CD1c-positive myeloid dendritic cell (primary cell): ENCODE data around the gene GRB10.
"Not testable (repeated sequence)": the region's sequence is repeated elsewhere in the genome, so short reads cannot be mapped to it uniquely, and the experiment has no call there.

Experiments used
- DNase-seq: peaks from one replicate; pipeline ENCODE4 v3.0.0-alpha.2; 2016; ENCODE audit errors: extremely low spot score

The GRB10 gene

GRCh38 chr7:50743016-50743415, 39.7 kb downstream of the GRB10 start:
- DNase-seq: no peak

GRCh38 chr7:50742401-50742800, 40.3 kb downstream of the GRB10 start:
- no peak for DNase-seq

DNA sequence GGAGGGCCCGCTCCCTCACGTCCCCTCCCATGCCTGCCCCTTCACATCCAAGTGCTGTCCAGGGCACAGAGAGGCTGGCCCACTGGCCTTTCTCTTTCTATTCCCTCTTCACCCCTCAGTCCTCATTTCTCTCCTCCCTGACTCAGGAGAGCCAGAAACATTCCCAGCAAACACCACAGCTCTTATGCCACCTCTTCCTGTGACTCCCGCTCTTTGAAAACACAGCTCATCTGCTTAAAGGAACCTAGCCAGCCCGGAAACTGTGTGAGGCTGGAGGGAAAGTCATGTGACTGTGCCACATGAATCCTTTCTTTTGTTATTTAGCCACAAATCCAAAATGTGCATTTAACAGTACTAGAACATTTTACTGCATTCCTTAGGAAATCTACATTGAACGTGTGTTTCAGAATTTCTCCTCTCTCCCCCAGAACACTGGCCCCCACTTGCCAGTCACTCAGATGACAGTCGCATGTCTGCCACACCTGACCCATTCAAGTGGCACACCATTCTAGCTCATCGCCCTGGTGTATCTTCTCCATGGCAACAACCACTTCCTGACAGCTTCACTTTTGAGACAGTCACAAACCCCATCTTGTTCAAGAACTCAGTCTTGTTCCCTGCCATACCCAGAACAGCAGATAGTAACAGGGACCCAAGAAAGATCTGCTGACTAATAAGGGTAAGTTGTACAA, 42.8 kb downstream of the GRB10 start:
- DNase-seq: peak; percentile 54

DNA sequence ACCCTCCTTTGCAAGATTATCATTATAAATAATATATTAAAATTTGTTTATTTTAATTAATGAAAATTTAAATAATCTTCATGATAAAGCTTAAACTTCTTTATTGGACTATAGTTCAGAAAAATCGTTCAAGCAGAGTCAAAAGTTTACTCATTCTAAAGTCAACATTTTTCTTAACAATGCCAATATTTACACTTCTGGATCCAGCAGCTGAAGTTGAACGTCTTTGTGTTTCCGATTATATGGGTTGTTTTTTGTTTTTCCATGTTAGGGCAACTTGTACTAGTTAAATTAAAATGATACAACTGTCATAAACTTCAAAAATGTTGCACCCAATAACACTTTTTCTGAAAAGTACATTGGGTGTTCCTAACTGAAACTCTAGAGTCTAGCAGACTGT, 43.8 kb downstream of the GRB10 start:
- DNase-seq: no peak

DNA sequence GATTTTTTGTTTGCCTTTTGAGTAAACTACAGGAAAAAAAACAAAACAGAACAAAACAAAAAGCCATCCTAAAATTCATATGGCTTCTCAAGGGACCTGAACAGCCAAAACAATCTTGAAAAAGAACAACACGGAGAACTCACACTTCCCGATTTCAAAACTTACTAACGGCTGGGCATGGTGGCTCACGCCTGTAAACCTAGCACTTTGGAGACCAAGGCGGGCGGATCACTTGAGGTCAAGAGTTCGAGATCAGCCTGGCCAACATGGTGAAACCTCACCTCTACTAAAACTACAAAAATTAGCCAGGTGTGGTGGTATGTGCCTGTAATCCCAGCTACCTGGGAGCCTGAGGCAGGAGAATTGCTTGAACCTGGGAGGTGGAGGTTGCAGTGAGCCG, 46.9 kb downstream of the GRB10 start:
- DNase-seq: not testable (repeated sequence)

DNA sequence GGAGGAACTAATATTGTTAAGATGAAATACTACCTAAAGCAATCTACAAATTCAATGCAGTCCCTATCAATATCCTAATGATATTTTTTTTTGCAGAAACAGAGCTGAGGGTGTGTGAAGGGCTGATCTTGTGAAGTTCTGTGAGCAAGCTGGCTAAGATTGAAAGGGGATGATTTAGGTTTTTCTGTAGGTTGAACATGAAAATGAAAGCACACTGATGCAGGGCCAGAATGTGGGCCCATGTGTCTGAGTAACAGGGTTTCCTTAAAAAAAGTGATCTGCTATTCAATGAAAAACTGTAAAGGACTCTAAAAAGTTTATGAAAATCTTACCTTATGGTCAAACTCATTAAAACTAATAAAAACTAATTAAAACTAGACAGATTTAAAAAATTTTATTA, 47.4 kb downstream of the GRB10 start:
- DNase-seq: no peak

DNA sequence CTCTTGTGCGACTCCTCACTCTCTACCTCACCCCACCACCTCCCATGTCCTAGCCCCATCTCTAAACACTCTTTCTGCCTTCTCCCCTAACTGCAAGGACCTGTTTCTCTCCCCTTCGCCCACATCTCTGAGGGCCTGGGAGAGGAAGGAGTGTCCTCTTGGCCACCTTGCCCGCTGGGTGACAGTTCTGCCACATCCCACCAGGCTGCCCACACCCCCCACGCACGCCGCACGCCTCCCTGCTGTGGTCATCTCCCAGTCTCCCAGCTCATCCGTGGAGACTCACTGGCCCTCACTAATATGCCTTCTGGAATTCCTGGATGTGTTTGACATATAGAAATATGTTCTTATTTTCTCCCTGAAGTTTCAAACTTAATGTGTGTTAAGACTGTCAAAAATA, 48.5 kb downstream of the GRB10 start:
- no peak for DNase-seq

GRCh38 chr7:50733552-50733951, 49.1 kb downstream of the GRB10 start:
- DNase-seq: no peak

DNA sequence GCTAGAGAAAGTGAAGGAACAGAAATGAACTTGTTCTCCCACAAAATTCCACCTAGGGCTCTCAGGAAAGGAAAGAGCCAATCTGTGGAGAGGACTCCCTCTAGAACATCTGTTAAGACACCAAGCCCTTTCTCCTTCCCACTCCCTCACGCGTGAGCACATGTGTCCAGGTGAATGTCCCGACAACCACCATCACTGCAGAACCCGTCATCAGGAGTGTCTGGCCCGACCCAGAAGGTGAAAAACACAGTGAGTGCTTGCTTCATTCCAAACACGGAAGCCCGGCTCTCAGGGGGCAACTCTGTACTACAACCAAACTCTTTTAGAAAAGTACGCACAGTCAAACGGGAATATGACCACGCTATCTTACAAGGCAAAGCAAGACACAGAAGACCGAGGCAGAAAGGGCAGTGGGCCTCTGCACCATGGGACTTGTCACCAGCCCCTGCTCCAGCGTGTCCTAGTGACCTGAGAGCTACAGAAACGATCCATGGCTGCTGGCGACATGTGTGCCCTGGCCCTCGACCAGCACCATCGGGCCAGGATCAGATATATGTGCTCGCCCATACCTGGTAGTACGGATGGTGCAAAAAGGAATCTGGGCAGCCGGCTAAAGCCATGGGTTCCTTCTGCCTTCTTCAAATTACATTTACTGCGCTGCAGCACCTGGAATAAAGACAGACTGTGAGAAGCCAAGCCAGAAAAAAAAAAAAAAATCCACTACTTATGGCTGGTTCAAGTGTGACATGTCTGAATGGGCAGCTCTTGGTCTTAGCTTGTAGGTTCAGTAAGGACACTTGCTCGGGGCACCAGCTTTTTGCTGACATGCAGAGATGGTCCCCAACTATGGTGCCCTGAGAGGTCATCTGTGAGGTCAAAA, 50.8 kb downstream of the GRB10 start:
- DNase-seq: no peak

DNA sequence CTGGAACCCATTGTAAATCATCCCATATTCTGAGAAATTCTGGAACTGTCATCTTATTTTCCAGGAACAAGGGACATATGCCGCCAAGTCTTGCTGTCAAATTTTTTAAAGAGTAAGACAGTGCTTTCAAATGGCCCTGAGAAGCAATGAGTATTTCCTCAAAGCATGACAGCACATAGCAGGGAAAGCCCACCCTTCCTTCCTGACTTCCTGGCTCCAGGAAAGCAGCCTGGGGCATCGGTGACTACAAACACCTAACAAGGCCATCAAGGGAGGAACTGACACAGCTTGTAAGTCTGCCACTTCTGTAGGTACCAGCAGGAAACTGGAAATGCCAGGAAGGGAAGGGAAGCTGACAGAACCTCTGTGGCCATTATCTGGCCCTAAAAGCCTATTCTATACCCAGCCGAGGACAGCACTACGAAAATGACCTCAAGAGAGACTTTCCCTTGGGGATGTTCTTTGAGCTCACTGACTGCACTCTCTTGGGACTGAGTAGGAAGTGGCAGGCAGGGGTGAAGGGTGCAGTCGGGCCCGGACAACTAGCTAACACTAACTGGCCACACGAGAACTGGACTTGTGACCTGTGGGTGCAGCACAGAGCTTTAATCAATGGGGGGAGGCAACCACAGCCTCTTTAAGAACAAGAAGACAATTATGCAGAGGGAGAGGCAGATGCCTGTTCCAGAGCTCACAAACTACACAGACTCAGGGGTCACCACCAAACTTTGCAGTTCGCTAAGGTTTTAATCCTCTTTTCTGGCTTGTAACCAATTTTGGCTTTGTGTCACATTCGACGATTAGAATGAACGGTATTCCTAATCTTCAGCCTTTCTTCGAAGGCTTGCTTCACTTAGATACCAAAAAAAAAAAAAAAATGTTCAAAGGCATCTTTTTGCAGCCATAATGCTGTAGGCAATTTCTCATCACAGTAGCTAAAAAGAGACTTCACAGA, 52.0 kb downstream of the GRB10 start:
- DNase-seq: no peak

DNA sequence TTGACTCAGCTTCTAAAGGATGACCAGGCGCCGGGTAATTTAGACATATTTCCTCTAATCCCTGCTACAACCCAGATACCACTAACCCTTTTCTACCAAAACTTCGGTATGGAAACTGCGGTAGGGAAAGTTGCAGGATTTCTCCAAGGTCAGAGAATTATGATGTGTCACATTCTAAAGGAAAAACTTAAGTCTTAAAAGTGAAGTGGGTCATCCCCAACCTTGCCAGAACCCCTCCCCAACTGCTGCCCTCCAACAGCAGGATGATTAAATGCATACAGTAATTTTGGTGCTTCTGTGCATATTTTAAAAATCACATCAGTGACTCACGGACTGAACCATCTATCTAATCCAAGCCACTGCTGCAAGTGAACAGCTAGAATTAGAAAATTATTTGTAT, 52.7 kb downstream of the GRB10 start:
- no peak for DNase-seq

GRCh38 chr7:50728184-50728583, 54.5 kb downstream of the GRB10 start:
- no peak for DNase-seq

DNA sequence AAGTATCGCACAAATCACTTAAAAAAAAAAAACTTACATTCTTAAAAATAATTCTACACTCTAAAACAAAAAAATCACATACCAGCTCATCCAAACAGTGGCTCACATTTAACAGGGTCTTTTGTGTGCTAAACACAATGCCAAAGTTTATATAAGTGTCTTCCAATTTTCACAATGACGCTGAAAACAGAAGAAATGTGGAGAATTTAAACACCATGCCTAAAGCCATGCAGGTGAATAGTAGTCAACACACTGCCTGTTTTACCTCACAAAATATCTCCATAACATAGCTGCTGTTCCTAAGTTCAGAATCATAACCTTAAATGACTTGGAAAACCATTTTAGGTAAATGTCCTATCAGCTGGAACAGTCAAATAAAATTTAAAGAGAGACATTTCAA, 55.0 kb downstream of the GRB10 start:
- no peak for DNase-seq

DNA sequence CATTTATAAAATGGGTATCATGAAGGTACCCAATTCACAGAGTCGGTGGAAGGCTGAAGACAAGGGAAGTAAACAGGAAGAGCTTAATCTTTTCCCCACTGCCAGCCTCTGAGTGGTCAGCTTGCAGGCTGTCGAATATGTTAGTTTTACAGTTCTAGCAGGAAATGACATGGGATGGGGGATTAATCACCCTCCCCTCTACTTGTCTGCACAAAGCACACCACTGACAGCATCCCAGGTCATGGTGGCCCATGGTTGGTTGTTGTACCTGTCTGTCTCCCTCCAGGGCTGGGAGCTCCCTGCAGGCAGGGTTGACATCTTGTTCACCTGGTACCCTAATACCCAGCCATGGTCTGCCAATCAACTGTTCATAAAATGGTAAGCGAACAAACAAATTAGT, 55.6 kb downstream of the GRB10 start:
- no peak for DNase-seq

DNA sequence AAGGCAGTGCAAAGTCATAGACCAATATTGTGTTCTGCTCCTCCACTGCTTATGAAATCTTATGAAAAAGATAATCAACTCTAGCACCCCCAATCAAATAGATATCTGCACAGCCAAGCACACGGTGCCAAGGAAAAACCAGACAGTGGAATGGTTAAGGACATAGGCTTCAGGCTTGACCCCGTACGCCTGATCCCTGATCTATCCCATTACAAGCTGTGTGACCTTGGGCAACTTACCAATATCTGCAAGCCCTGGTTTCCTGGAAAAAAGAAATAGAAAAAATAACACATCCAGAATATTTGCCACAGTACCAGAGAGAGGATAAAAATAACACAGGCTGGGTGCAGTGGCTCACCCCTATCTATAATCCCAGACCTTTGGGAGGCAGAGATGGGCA, 56.9 kb downstream of the GRB10 start:
- no peak for DNase-seq

GRCh38 chr7:50724526-50725520, 57.9 kb downstream of the GRB10 start:
- no peak for DNase-seq

GRCh38 chr7:50723888-50724287, 58.8 kb downstream of the GRB10 start:
- no peak for DNase-seq

DNA sequence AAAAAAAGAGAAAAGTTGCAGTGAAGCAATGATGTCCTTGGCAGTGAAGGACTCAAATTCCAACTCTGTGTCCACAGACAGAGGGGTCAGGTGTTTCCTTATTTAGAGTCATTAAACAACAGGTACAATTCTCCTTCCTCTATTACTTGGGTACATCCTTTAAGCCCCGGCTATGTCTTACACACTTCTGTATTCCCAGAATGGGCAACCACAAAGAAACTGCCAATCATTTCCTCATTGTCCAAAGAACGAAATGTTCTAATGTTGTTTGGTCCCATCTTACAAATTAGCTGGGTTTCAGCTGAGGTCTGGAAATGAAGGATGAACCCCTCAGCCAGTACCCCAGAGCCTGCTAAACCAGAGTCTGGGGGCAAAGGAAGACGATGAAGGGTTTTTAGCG, 59.5 kb downstream of the GRB10 start:
- DNase-seq: no peak

DNA sequence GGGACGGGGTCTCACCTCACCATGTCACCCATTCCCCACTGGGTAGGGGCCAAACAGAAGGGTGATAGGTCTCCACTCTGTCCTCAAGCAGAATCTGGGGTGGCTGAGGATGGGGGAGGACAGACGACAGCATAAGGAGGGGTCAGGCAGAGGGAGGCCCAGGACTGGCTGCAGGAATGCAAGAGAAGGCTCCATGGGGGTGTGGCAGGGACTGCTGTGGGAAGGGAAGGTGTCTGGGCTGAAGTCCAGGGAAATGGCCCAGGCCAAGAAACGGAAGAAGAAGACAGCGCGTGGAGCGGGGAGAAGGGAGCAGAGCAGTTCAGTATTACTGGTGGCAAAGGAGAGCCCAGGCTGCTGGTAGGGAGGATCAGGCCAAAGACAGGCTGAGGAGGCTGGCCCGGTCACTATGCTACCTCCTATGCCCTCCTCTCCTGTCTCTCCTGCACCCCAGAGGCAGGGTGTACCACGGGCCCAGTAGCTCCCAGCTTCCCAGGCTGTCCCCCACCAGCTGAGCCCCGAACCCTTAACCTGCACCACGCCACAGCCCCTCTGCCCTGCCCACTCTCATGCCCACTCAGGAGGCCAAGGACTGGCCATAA, 60.9 kb downstream of the GRB10 start:
- no peak for DNase-seq

DNA sequence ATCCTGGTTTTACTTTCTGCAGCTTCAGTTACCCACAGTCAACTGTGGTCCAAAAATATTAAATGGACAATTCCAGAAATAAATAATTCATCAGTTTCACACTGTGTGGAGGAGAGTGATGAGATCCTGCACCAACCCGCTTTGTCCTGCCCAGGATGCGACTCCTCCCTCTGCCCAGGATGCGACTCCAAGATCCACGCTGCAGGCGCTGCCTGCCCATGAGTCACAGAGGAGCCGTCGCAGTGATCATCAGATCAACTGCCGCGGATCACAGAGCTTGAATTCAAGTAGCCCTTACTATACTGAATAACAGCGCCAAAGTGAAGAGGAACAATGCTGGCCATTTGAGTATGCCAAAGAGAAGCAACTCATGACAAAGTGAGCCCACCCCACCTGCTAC, 61.5 kb downstream of the GRB10 start:
- no peak for DNase-seq

DNA sequence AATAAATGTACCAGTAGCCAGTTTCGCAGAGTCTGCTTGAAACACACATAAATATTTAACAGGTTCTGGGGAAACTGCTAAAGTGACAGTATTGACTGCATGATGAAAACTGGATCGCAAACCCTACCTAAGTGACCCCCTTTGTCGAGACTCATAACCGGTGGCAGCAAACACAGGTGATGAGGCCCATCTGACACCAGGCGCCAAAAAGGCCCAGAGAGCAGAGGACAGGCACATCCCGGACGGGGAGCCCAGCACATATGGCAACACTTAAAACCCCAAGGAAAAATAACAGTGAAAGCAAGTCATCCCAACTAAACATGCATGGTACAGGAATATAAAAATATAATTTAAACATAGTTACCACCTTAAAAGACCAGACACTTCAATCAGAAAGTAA, 62.4 kb downstream of the GRB10 start:
- DNase-seq: no peak
